NCI-H1930 (cell line): Measurements from ENCODE around the gene LRRC7.

Experiments used
- DNase-seq, 2 experiments: peaks; one replicate each; lab custom pipeline; 2025; lab: John Stamatoyannopoulos, UW

Gene LRRC7

GRCh38 chr1:70093250-70093975, 525.7 kb downstream of the LRRC7 start:
- no peak for DNase-seq

GRCh38 chr1:70101231-70101630, 533.5 kb downstream of the LRRC7 start:
- no peak for DNase-seq

GRCh38 chr1:70101774-70102173, 534.1 kb downstream of the LRRC7 start:
- DNase-seq, result no peak

- no peak for DNase-seq
These were observed 536.0 kb downstream of the LRRC7 start for GRCh38 chr1:70103770-70104169.

- DNase-seq, result no peak
These were observed 541.5 kb downstream of the LRRC7 start for GRCh38 chr1:70109241-70109640.

- DNase-seq, result no peak
These were observed 545.1 kb downstream of the LRRC7 start for GRCh38 chr1:70112838-70113237.

- no peak for DNase-seq
These were observed 547.6 kb downstream of the LRRC7 start for GRCh38 chr1:70115315-70115714.

GRCh38 chr1:70117046-70117445, 549.3 kb downstream of the LRRC7 start:
- no peak for DNase-seq

GRCh38 chr1:70134148-70134547, 566.4 kb downstream of the LRRC7 start:
- DNase-seq, result no peak

GRCh38 chr1:70140343-70140742, 572.6 kb downstream of the LRRC7 start:
- no peak for DNase-seq

GRCh38 chr1:70140894-70141293, 573.2 kb downstream of the LRRC7 start:
- DNase-seq, result no peak

- no peak for DNase-seq
These were observed 574.4 kb downstream of the LRRC7 start for GRCh38 chr1:70142075-70142474.

- DNase-seq, result no peak
These were observed 575.4 kb downstream of the LRRC7 start for GRCh38 chr1:70143048-70143659.

GRCh38 chr1:70146488-70146887, 578.8 kb downstream of the LRRC7 start:
- DNase-seq, result no peak

- no peak for DNase-seq
These were observed 582.7 kb downstream of the LRRC7 start for GRCh38 chr1:70150444-70150843.

GRCh38 chr1:70153739-70154138, 586.0 kb downstream of the LRRC7 start:
- DNase-seq, result no peak

- no peak for DNase-seq
These were observed 588.9 kb downstream of the LRRC7 start for GRCh38 chr1:70156529-70157120.

GRCh38 chr1:70164350-70164749, 596.6 kb downstream of the LRRC7 start:
- DNase-seq, result no peak

- DNase-seq, result no peak
These were observed 600.6 kb downstream of the LRRC7 start for GRCh38 chr1:70168283-70168682.

- no peak for DNase-seq
These were observed 601.5 kb downstream of the LRRC7 start for GRCh38 chr1:70169018-70169839.

GRCh38 chr1:70171512-70171911, 603.8 kb downstream of the LRRC7 start:
- DNase-seq, result no peak
